ENCODE measurements around the gene LAMB1. TPM values are rescaled to one million over a fixed set of nuclear protein-coding genes. Genes with fewer than 3 reads are reported as not detected.

Gene LAMB1
- total RNA-seq, 2 experiments from 2014 or later, result 0.16 TPM; not detected in 1

DNA sequence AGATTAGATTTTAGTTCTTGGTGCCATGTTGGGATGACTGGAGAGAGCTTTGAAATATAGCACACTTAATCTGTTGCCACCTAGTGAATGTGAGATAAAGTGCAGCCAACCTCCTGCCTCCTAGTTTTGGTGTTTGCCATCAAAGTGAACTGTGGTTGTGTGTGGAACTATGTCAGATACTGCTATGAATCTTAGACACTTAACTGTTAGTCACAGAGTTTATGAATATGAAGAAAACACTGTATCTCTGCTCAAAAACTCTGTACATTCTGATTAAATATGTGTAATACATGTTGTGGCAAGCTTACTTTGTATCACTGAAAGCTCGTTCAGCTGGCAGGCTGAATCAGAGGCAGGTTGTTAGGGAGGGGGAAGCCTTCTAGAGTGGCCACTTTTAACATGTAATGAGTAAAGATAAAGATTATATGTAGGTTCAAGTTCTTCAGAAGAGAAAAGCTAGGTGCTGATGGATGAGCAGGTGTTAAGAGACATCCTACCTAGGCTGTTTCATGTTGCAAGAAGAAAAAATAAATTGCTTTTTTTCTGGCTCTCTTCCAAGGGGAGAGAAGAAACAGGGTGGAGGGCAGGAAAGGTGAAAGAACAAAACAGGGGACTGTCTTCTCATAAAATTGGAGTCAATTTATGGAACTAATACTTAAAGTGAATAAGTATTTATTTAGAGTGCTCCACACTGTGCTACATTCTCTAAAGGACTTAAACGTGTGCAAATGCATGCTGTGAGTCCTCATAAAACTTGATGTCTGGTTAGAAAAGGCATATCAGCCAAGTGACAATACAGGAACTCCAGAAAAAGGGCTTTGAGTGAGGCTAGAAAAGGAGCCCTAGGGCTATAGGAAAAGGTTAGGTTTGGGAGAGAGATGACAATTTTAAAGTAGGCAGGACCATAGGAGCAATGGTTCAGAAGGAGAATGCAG lies 14.1 kb upstream of the LAMB1 start:
- H3K4me3 Mint-ChIP-seq, result no peak overlapping the region
- POLR2A ChIA-PET, result no interaction called here
- ATAC-seq, result peak; percentile 93
- H3K9me3 Mint-ChIP-seq (ENCODE audit: low read depth), result no peaks in the 10 kb centered on the region
- peaks cover 11% of the 10 kb centered on the region for H3K27me3 Mint-ChIP-seq
- H3K4me1 Mint-ChIP-seq, result peaks cover 4% of the 10 kb centered on the region
- H3K27ac Mint-ChIP-seq, result no peak overlapping the region
- H3K36me3 Mint-ChIP-seq (ENCODE audit: low read depth), result no peaks in the 10 kb centered on the region
- DNase-seq, result peak; percentile 32
- intact Hi-C loops (cut with DNase I, micrococcal nuclease), result no loop called here
- CTCF ChIA-PET, result interaction anchor here (0.6 to 1.7 kb wide), 5 partner anchors 12 to 130 kb away, joined by 3 to 8 read pairs (median 3); no protein-coding TSS in a partner anchor

DNA sequence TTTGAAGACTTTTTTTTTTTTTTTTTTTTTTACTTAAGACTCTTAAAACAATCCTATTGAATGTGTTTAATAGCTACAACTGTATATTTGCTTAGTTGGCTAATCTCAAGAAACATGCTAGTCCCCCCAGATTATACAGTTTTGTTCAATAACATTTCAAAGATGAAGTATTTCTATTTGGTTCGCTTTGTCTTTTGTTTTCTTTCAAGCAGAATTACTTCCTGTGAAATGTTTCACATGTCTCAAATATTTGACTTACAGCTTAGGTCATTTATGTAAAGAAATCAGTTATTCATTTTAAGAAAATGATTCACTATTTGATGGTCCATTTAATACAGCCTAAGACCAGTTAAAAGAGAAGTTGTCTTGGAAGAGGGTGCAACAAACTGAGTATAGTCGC lies 12.8 kb upstream of the LAMB1 start:
- DNase-seq (no peak), ATAC-seq (no peak)
- Mint-ChIP-seq H3K4me1 (peaks cover 4% of the 10 kb centered on the region), H3K36me3 (ENCODE audit: low read depth) (no peaks in the 10 kb centered on the region), H3K4me3 (no peak overlapping the region), H3K9me3 (ENCODE audit: low read depth) (no peaks in the 10 kb centered on the region), H3K27me3 (peaks cover 10% of the 10 kb centered on the region), H3K27ac (no peak overlapping the region)
- ChIA-PET POLR2A (no interaction called here), CTCF (interaction anchor here (0.6 to 1.7 kb wide), 3 partner anchors 11 to 208 kb away, joined by 4 to 8 read pairs (median 5); partner anchors contain the start of gene LAMB1)
- intact Hi-C loops (cut with DNase I, micrococcal nuclease), result no loop called here

DNA sequence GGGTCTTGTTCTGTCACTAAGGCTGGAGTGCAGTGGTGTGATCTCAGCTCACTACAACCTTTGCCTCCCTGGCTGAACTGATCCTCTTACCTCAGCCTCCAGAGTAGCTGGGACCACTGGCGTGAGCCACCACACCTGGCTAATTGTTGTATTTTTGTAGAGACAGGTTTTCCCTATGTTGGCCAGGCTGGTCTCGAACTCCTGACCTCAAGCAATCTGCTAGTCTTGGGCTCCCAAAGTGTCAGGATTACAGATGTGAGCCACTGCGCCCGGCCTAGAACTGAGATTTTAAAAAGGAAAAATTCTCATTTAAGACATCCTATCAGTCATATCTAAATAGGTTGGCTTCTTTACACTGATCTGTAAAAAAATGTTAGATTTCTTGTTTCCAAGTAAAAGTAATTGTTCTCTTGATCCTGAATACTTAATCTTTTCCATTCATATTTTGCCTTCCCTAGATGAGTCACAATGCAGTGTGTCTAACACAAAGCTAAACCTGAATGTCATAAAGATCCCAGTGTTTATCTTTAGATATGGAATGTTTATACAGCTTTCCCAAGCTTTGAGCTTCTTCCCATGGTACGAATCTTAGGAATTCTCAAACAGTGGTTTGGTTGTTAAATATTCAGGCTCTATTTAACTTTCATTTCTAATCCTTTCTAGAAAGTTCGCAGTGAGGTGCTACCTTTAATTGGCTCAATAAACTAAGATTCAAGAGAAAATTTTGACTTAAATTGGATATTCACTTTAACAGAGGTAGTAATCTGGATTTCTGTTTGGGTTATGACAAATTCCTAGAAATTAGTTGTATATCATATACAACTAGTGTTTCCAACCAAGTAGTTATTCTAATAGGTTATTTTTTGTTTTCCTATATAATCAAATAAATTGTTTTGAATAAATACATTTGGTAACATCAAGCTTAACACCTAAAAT lies 12.1 kb upstream of the LAMB1 start:
- Mint-ChIP-seq H3K4me1 (peaks cover 4% of the 10 kb centered on the region), H3K27me3 (peaks cover 11% of the 10 kb centered on the region), H3K4me3 (no peak overlapping the region), H3K27ac (no peak overlapping the region), H3K36me3 (ENCODE audit: low read depth) (no peaks in the 10 kb centered on the region), H3K9me3 (ENCODE audit: low read depth) (no peaks in the 10 kb centered on the region)
- ChIA-PET POLR2A (no interaction called here), CTCF (interaction anchor here (0.6 to 1.2 kb wide), 3 partner anchors 12 to 207 kb away, joined by 4 to 5 read pairs (median 4); partner anchors contain the start of gene LAMB1)
- DNase-seq, result no peak
- no peak for ATAC-seq
- intact Hi-C loops (cut with DNase I, micrococcal nuclease), result no loop called here

GRCh38 chr7:108014215-108014614 lies 11.3 kb upstream of the LAMB1 start:
- Mint-ChIP-seq H3K27me3 (peaks cover 9% of the 10 kb centered on the region), H3K9me3 (ENCODE audit: low read depth) (no peaks in the 10 kb centered on the region), H3K36me3 (ENCODE audit: low read depth) (no peaks in the 10 kb centered on the region), H3K4me3 (no peak overlapping the region), H3K27ac (no peak overlapping the region), H3K4me1 (peaks cover 4% of the 10 kb centered on the region)
- intact Hi-C loops (cut with DNase I, micrococcal nuclease), result no loop called here
- CTCF ChIA-PET, result interaction anchor here (0.7 to 1.0 kb wide), 2 partner anchors 28 to 50 kb away, joined by 3 to 4 read pairs; no protein-coding TSS in a partner anchor
- DNase-seq (no peak), ATAC-seq (no peak)
- POLR2A ChIA-PET, result no interaction called here

DNA sequence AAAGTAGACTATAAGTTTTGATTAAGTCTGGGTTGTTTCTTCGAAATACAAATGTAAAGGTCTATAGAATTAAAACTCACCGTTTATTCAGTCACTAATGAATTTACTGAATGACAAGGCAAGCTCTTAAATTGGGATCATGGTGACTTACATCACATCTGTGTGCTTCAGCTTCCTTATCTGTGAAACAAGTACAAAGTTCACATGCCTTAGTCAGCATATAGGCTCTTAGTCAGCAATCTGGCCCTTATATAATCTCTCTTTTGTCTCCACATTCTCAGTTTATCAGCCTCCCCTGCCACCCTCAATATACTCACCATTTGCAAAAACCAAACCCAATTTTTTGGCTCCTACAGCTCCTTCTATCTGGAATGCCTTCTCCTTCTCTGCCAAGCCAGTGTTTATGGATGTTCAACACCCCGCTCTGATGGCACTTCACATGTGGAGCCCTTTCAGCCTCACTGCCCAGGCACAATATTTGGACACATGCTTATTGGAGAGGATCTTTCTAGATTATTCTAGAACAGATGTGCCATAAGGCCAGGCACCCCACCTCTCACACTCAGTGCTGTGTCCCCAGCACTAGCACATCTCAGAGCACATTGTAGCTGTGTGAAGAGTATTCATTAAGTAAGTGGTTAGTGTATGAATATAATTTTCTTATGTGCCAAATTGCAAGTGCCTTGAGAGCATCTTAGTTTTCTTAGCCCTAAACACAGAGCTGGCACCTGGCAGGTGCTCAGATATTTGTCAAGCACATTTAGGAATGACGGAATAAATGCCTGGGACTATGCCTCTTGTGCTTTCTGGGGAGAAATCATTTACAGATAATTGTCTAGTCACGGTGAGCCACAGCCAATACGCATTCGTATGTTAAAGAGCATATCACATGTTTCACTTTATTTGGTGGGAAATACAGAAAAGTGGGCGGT lies 9.8 kb upstream of the LAMB1 start:
- Mint-ChIP-seq H3K36me3 (ENCODE audit: low read depth) (no peaks in the 10 kb centered on the region), H3K27ac (no peak overlapping the region), H3K4me3 (no peak overlapping the region), H3K4me1 (peaks cover 4% of the 10 kb centered on the region), H3K27me3 (peaks cover 11% of the 10 kb centered on the region), H3K9me3 (ENCODE audit: low read depth) (no peaks in the 10 kb centered on the region)
- ATAC-seq (no peak), DNase-seq (no peak)
- intact Hi-C loops (cut with DNase I, micrococcal nuclease), result no loop called here
- POLR2A ChIA-PET, result no interaction called here
- CTCF ChIA-PET, result no interaction called here

GRCh38 chr7:108010377-108010776 lies 7.4 kb upstream of the LAMB1 start:
- peaks cover 24% of the 10 kb centered on the region for H3K27me3 Mint-ChIP-seq
- no peaks in the 10 kb centered on the region for H3K36me3 Mint-ChIP-seq (ENCODE audit: low read depth)
- POLR2A ChIA-PET, result no interaction called here
- H3K4me3 Mint-ChIP-seq, result no peak overlapping the region
- H3K4me1 Mint-ChIP-seq, result no peaks in the 10 kb centered on the region
- DNase-seq (no peak), ATAC-seq (no peak)
- H3K9me3 Mint-ChIP-seq (ENCODE audit: low read depth), result no peaks in the 10 kb centered on the region
- no peak overlapping the region for H3K27ac Mint-ChIP-seq
- intact Hi-C loops (cut with DNase I, micrococcal nuclease), result no loop called here
- CTCF ChIA-PET, result no interaction called here

GRCh38 chr7:108009873-108010272 lies 6.9 kb upstream of the LAMB1 start:
- CTCF ChIA-PET, result no interaction called here
- no peaks in the 10 kb centered on the region for H3K4me1 Mint-ChIP-seq
- peaks cover 29% of the 10 kb centered on the region for H3K27me3 Mint-ChIP-seq
- no peaks in the 10 kb centered on the region for H3K9me3 Mint-ChIP-seq (ENCODE audit: low read depth)
- POLR2A ChIA-PET, result no interaction called here
- ATAC-seq (no peak), DNase-seq (no peak)
- H3K27ac Mint-ChIP-seq, result no peak overlapping the region
- H3K4me3 Mint-ChIP-seq, result no peak overlapping the region
- intact Hi-C loops (cut with DNase I, micrococcal nuclease), result loop anchor here in 1 of 2 experiments (10.0 kb wide), 1 partner anchor 135 kb away; no protein-coding TSS in a partner anchor
- no peaks in the 10 kb centered on the region for H3K36me3 Mint-ChIP-seq (ENCODE audit: low read depth)

DNA sequence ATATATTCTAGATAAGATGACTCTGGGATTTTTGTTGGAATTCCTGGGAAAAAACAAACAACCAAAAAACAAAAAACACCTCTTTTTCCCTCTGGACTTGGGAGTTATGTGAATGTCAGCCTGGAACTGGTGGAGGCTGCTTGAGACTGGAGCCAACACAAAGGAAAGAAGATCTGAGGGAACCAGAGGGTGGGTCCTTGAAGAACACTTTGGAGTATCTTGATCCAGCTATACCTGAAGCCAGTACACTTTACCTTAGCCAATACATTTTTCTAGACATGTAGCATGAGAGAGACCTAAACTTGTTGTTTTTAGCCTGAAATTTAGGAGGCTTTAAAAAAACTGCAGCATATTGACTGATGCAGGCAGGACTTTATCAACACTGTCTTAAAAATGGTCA lies 5.9 kb upstream of the LAMB1 start:
- Mint-ChIP-seq H3K4me1 (peaks cover 4% of the 10 kb centered on the region), H3K4me3 (no peak overlapping the region), H3K27me3 (peaks cover 38% of the 10 kb centered on the region), H3K36me3 (ENCODE audit: low read depth) (no peaks in the 10 kb centered on the region), H3K9me3 (ENCODE audit: low read depth) (no peaks in the 10 kb centered on the region), H3K27ac (no peak overlapping the region)
- no peak for ATAC-seq
- intact Hi-C loops (cut with DNase I, micrococcal nuclease), result loop anchor here in 1 of 2 experiments (10.0 kb wide), 1 partner anchor 136 kb away; no protein-coding TSS in a partner anchor
- ChIA-PET CTCF (no interaction called here), POLR2A (no interaction called here)
- DNase-seq, result no peak

DNA sequence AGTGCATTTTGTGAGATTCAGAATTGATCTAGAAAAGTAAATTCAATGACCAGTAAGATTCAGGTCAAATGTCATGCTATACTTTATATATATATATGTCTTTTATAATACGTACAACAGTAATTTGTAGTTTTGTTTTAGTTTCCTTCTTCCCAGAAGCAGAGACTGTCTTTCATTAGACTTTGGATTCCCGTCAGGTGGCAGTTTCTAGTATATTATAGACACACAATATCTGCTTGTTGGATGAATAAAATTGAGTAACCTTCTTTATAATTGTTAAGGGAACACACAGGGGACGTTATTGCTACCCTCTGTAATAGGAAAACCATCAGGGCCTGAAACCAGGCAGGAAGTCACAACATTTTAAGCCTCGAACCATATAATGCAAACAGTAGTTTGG lies 5.3 kb upstream of the LAMB1 start:
- intact Hi-C loops (cut with DNase I, micrococcal nuclease), result loop anchor here in 1 of 2 experiments (10.0 kb wide), 1 partner anchor 137 kb away; no protein-coding TSS in a partner anchor
- ATAC-seq (no peak), DNase-seq (no peak)
- ChIA-PET CTCF (no interaction called here), POLR2A (no interaction called here)
- Mint-ChIP-seq H3K9me3 (ENCODE audit: low read depth) (no peaks in the 10 kb centered on the region), H3K4me3 (no peak overlapping the region), H3K4me1 (peaks cover 4% of the 10 kb centered on the region), H3K27ac (no peak overlapping the region), H3K27me3 (peaks cover 43% of the 10 kb centered on the region), H3K36me3 (ENCODE audit: low read depth) (no peaks in the 10 kb centered on the region)

DNA sequence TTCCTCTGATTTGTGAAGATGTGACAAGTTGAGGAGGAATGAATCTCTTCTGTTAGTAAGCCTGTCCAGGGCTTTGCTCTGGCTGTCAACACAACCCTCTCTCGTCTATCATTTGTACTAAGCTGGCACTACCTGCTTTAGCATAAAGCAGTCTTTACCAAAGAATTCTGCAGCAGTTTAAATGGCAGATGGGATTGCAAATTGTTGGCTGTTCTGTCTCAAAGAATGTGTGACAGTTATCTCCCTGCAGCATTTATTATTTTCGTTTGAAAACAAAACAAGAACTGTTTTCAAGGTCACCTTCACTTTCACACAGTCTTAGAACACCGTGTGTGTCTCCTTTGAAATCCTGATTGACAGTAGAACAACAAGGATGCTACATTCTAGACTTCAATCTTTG lies 4.8 kb upstream of the LAMB1 start:
- H3K9me3 Mint-ChIP-seq (ENCODE audit: low read depth), result no peaks in the 10 kb centered on the region
- intact Hi-C loops (cut with DNase I, micrococcal nuclease), result loop anchor here in 1 of 2 experiments (10.0 kb wide), 1 partner anchor 137 kb away; no protein-coding TSS in a partner anchor
- ATAC-seq, result no peak
- peaks cover 44% of the 10 kb centered on the region for H3K27me3 Mint-ChIP-seq
- H3K27ac Mint-ChIP-seq, result no peak overlapping the region
- H3K4me1 Mint-ChIP-seq, result peaks cover 4% of the 10 kb centered on the region
- ChIA-PET POLR2A (no interaction called here), CTCF (no interaction called here)
- no peak overlapping the region for H3K4me3 Mint-ChIP-seq
- H3K36me3 Mint-ChIP-seq (ENCODE audit: low read depth), result no peaks in the 10 kb centered on the region
- DNase-seq, result no peak
